ENCODE data around the gene WDR77.

WDR77 gene

DNA sequence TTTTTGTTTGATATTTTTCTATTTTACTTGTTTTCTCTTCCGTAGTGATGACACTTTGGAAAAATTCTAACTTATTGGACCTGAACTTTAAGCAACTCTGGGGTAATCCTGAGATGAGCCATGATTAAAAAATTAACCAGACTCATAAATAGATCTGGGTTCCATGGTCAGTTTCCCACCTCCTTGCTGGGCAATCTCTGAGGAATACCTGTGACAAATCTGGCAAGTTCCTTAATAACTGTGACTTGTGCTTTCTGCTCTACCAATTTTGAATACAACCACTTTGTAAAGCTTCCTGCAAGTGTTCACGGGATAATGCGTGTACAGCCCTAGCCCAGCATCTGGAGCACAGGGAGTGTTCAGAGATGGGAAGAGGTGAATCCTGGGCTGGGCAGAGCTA, 24.8 kb downstream of the WDR77 start:
- no peak for DNase-seq

DNA sequence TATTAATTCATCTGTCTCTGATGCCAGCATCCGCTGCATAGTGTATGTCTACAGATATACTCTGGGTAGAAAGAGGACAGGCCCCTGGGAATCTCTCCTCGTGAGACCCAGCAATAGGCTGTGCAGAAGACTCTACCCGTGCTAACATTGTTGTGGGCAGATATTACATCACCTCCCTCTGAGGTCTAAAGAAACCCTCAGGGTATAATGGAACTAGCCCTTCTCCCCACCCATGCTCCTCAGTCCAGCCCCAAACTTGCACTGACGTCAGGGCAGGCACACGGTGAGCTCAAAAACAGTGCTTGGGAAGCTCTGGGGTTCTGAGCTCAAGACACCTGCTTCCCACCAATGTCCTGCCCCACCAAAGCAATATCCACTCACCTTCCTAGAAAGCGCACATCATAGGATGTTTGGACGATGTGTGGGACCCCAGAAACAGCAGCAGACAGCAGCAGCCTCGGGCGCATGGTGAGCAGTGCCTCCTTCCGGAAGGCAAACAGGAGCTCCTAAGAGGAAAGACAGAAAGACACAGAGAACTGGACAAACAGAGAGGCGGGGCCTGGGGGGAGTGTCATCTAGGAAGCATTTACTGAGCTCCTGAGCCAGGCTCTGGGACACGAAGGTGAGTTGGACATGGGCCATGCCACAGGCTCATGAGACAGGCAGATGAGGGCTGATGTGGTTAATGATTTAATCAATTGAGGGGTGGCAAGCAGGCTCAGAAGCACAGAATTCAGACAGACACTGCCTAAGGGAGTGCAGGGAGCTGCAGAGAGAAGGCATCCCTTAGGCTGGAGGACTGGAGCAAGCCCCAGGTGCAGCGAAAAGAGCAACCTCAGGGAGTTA, 26.3 kb downstream of the WDR77 start:
- no peak for DNase-seq

DNA sequence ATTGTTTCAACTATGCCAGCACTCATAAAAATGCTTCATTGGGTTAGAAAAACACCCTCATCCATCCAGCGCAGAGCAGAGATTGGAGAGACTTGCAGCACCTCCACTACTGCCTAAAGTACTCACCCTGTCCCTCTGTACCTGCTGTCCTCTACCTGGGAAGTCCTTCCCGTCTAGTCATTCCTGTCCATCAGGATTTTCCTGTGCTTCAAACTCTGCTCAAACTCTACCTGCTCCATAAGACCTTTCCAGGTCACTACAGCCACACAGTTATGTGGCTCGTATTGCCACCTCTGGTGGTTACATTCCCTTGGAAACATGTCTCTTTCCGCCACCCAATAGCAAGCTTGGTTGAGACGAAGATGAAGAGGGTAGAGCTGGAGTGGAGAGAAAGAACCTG, 28.7 kb downstream of the WDR77 start:
- DNase-seq, result no peak

DNA sequence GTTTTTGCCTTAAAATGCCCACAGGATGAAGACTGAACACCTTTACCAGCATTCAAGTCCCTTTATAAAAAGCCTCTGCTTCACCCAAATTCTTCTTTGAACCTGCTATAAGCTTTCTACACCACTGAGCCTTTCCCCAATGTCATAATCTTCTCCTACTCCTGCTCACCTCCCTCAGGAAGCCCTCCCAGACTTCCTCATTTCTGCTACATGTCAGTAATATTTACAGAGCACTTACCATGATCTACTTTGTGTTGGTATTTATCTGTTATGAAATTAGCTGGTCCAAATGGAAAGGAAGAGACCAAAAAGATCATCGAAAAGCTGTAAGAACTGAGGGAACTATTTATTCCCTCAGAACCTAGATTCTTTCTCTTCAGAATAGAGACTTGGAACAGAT, 30.0 kb downstream of the WDR77 start:
- DNase-seq, result no peak

DNA sequence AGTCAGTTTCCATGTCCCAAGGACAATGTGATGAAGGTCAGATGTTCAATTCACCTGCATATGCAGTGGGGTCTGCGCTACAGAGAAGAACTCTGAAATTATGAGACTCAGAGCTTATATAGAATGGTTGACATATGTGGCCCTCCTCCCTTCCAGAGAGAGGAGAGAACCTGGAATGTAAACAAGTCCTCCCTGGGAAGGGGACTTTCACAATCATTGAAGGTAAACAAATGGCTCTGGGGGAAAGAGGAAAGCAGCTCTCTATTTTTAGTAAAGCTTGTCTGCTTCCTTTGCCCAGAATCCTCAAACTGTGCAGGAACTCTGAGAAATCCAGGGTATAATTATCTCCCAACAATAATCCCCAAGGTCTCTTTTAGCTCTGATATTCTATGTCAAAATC, 31.3 kb downstream of the WDR77 start:
- no peak for DNase-seq

DNA sequence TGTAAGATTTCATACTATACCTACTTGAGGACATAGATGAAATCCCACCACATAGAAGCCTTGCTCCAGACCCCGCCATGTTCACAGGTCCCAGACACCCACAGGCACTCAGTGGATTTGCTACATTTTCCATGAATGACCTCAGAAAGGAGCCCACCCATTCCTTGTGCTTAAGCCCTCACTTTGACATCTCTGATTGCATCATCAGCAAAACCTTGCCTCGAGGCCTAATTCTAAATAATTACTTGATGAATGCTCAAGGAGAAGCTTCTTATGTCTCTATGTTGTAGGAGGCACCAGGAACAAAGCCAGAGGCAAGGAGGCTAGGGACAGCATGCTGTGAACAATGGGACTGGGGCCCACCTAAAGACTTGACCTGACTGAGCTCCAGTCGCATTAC, 33.6 kb downstream of the WDR77 start:
- no peak for DNase-seq

DNA sequence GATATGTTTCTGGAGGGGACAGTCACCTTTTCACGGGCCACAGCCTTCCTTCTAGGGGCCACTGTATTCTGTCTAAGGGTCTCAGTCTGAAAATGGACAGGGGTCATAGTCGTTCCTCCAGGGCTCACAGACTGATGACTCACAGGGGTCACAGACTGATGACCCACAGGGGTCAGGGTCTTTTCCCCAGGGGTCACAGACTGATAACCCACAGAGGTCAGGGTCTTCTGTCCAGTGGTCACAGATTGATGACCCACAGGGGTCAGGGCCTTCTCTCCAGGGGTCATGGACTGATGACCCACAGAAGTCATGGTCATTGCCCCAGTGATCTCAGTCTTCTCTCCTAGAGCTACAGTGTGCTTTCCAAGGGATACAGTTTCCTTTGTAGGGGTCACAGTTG, 34.3 kb downstream of the WDR77 start:
- no peak for DNase-seq

DNA sequence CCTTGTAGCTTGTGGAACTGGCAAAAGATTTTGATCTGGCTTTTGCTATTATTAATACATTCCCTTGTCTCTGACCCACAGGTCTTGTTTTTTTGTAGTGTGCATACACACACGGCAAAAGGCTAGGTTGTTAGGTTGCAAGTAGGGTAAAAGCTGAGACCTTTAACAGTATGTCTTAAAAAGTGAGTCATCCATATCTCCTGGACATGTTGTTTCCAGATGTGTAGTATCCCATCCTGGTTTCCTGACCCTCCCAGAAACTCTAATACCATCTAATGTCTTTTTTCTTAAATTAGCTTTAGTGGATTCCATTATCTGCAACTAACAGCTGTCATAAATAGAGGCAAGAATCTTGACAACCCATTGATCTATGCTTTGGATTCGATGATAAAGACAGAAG, 36.2 kb downstream of the WDR77 start:
- no peak for DNase-seq

DNA sequence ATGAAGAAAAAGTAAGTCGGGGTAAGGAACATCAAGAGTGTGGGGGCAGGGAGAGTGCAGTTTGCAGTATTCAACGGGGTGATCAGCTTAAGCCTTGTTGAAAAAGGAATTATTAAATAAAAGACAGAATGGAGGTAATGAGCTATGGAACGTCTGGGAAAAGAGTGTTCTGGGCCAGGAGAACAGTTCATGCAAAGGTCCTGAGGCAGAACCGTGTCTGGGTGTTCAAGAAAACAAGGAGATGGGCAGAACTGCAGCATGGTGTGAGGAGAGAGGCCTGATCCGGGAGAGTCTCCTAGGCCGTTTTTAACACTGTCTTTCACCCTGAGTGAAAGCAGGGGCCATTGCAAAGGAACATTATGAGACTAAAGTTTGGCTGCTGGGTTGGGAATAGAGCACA, 41.8 kb downstream of the WDR77 start:
- no peak for DNase-seq

DNA sequence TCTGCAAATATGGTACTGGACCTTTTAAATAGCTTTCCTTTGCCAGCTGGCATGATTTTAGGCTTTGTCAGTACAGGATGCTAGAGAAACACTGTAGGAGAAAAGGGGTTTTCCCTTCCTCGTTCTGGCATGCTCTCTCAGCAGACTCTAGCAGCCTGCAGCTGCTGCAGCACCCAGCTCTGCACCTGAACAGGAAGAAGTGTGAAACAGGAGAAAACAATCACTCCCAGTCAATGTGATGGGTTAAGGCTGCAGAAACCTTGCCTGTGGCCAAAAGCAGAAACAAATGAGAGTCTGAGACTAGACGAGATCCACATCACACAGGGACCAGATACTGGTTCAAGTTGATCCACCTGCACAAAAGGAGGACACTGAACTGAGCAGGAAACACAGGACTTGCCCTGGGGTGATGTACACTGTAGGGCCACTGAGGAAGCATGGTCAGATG, 42.7 kb downstream of the WDR77 start:
- DNase-seq, result no peak

DNA sequence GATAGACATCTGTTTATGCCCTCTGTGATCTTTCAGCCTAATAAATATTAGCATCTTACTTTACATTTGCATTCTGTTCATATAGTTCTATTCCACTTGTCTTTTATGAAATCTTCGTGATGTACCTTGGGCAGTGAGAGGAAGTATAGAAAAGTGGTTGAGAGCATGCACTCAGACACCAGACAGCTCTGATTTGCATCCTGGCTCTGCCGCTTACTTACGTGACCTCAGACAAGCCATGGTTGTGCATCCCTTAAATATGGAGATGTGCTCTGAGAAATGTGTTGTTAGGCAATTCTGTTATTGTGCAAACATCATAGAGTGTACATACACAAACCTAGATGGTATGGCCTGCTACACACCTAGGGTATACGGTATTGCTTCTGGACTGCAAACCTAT, 44.5 kb downstream of the WDR77 start:
- no peak for DNase-seq

DNA sequence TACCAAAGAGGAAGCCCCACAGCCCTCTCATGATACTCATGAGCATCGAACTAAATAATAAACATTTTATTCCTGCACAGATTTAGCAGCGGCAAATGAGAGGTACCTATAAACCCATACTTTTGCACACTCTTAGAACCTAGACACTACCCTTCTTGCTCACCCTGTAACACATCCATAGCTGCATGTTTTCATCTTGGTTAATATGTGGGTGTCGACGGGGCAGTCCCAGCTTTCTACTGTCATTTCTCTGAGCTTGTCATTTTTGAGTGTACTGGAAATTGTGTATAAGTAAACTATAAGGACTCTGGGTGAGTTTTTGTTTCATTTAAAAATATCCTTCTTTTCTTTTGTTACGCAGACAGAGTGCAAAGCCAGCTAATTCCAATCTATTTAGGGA, 47.0 kb downstream of the WDR77 start:
- DNase-seq, result no peak

DNA sequence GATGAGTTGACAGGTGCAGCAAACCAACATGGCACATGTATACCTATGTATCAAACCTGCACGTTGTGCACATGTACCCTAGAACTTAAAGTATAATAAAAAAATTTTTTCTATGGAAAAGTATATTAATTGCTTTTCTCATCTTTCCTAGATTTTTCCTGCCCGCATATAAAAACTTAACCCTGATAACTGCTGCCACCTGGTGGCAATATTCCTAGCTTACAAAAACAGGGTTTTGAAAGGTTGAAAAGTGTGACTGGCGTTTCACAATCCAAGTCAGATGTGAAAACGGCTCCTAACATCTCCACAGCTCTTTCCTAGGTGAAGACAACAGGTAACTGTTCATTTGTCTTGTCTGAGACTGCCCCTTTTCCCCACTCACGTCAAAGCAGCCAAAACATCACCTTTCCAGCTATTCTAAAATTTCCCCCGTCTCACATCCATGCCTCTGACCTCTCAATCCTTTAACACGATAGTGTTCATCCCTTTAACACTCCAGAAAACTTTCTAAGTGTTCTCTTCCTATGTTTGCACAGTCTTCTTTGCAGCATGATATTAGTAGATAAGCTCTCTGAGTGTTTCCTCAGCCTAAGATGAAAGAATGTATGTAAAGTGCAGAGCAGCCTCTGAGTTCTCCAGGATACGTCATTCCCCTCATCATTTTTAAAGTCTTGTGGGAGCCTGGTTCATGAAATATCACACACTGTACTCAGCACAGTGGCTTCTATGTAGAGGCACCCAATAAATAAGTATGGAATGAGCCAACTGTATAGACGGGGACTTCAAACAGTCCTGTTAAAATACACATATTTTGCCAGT, 49.1 kb downstream of the WDR77 start:
- no peak for DNase-seq

DNA sequence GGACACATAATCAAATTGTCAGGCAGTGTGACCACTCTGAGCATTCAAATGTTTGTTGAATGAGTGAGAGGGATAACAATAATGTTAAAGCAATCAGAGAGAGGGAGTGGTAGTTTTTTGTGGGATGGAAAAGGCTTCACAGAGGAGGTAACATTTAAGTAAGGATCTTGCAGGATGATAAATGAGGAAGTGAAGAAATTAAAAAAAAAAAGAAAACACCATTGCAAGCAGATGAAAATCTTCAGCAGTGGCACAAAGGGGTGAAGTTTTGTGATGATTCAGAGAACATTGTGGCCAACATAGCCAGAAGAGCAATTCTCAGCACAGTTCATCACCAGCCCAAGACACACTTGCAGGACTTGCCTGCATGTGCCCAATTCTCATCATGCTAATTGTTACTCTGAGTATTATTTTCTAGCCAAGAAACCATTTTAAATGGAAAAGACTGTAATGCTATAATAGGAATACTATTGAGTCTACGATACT, 56.6 kb downstream of the WDR77 start:
- no peak for DNase-seq

DNA sequence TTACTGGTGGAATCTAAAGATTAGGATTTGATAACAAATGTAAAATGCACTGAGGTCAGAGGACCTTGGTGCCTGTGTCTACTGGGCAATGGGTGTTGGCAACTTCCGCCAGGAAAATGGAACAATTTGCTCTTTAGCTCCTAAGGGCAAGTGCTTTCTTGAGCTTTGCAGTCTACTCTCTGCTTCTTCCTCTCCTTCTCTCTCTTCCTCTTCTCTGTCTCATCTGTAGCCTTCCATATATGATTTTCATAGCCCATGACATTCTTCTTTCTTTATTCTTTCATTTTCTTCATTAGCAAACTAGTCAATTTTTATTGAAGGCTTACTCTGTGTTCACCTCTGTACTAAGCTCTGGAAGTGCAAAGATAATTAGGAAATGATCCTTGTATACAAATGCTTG, 57.0 kb downstream of the WDR77 start:
- no peak for DNase-seq
